DOHH2 (cell line): Measurements from ENCODE around the gene NCAPG2.

Experiments
- CTCF ChIP-seq: fragments of 200-600 bp; sonication (generic); IDR thresholded peaks from one replicate; pipeline ENCODE4 v1.5.1; 2014; ENCODE audit warnings: antibody characterized with exemption, mild to moderate bottlenecking, low read depth, low read length; ENCODE audit not compliant: poor library complexity, severe bottlenecking
- EZH2phosphoT487 ChIP-seq: fragments of 200-600 bp; sonication (generic); IDR thresholded peaks from 2 replicates; pipeline ENCODE4 v1.6.1; 2017; ENCODE audit warnings: borderline replicate concordance, mild to moderate bottlenecking, antibody characterized with exemption, low read length, moderate library complexity, mixed read lengths

GRCh38 chr7:158631574-158632195, 72.9 kb downstream of the NCAPG2 start:
- no peak for TF ChIP-seq CTCF
- TF ChIP-seq EZH2phosphoT487, result no peak
